Stimulated activated CD4-positive, alpha-beta T cell treated with anti-CD3 and anti-CD28 coated beads, Interleukin-1b, Interleukin-23, amount 100 ng/mL, for 4 hours (primary cell): Measurements from ENCODE around the gene TNMD.

Source experiments
- DNase-seq, 2 donors: peaks; one replicate each; pipeline ENCODE4 v3.0.0-alpha.2; 2020; ENCODE audit warnings: low read depth in 2 of 2

The TNMD gene

DNA sequence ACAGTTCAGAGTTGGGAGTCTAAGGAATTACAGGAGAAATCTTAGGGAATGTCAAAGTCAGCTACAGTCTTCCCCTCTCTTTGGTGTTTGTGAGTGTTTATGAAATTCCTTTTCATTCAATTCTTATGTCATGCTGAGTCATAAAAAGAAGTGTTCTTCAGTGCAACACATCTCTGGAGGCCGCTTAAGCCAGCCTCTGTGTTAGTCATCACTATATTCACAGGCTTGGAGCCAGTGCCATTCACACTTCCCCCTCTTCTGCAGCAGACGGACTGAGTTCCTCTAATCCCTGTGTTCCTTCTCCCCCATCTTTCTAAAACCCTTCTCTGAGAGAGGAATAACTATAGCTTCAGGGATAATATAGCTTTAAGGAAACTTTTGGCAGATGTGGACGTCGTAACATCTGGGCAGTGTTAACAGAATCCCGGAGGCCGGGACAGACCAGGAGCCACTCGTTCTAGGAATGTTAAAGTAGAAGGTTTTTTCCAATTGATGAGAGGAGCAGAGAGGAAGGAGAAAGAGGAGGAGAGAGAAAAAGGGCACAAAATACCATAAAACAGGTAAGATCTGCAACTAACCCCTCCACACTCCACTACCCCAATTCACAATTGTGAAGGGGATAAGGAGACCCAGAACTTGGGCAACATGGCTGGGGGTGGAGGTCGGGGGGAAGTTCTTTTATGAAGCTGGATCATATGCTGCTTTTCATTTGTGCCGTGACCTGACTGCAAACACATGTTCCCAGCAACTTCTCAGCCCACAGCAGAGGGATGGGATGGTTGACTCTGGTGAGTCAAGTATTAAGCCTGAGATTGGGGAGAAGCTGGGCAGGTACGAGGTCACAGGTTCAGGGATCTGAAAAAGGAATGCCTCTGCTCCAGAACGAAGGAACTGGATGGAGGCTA is 59.5 kb downstream of the TNMD start, which contains the start of gene SRPX2:
Gene SRPX2 (plus strand): TSS at position 244 of the 905 bp plus-strand sequence. CDS start 2,124 bp downstream, outside the sequence.
- DNase-seq: no peak

DNA sequence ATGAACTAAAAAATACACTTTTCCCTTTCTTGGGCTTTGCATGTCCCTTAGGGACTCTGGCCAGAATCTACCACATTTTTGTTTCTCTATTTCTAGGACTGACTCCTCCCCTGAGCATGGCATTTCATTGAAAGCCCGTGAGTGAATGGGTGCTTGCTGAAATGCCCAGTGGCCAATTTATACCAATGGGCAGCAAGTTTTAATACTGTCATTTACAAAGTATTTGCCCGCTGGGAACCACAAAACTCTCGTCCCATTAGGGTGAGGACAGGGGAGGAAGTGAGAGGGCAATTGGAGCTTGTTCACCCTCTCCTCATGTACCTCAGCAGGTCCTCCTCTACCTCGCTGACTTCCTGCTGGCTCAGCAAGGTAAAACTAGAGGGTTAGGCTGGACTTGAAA is 60.4 kb downstream of the TNMD start:
- no peak for DNase-seq

DNA sequence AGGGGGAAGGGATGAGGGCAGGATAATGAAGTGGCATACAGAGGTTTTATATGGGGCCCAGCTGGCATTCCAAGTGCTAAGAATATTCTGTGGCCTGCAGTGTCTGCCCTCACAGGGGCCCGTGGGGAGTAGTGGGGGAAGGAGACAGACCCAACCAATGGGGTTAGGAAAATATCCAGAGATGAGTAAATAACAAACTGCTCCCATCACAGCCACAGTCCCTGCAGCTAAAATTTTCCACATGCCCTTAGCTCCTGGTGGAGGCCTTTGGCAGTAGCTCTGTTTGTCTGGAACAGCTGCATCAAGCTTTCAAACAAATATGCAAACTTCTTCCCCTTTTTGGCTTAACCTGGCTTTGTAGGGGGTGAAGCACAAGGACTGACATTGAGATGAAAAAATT is 62.4 kb downstream of the TNMD start:
- DNase-seq: no peak

DNA sequence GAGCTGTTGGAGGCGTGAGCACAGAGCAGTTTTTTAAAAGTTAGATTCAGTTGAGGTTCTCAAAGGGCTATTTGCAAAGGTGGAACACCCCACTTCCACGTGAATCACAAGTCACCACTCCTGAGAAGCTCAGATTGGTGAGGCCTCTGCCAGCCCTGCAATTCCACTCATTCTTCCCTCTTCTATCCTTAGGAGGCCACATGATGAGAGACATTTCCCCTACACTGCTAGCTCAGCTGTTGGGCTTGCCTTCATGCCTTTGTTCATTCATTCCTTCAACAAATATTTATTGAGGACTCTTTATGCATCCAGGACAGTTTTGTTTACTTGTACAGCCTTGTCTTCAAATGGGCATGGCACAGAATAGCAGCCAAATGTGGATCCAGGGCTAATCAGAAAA is 63.0 kb downstream of the TNMD start:
- no peak for DNase-seq

DNA sequence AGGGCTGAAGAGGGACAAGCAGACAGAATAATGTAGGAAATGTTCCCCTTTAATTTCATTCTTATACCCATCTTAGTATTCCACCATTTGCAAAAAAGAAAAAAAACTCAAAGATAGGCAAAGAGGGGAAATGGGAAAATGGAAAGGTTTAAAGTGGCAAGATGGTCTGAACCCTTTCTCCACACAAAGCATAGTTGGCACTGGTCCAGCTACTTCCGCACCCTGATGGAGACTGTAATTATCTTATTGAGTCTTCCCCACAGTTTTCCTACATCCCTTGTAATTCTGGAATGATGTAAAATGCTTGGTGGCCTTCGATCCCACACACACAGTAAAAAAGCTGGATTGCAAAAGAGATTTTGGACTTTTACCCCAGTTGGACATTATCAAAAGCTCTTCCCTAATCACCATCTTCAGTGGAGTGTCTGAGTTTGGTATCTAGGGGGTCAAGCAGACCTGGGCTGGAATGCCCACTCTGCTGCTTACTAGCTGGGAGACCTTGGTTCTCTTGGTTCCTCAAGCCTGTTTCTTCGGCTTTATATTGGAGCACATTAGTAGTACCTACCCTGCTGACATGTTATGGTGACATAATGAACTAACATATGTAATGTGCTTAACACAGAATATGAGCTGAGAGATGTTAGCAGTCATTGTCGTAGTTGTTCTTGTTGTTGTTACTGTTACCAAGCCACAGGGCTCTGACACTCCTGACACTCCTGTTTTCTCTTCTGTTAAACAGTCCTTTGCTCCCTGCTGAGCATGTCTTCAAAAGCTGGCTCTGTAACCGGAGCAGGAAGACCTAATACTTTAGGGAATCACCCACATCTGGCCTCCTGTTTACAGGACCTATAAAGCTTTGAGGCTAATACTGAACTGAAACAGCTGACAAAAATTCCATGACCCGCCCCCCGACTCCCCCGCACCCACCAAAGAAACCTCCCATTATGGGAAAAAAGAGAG is 64.0 kb downstream of the TNMD start:
- DNase-seq: no peak
